Mammary epithelial cell (primary cell): ENCODE measurements around the gene ERBB4.

Source experiments
- CTCF ChIP-seq, 2 donors: IDR thresholded peaks in 1 of 2; conservative IDR thresholded peaks in 1 of 2; 2 replicates each; pipeline ENCODE4 v1.5.1; 2011 to 2012; ENCODE audit warnings: inconsistent platforms in 2 of 2, low read length in 2 of 2, mild to moderate bottlenecking in 2 of 2, control low read depth in 1 of 2, low read depth in 1 of 2; ENCODE audit not compliant: insufficient read depth in 1 of 2; ENCODE audit errors: extremely low read depth in 1 of 2
- EZH2 ChIP-seq: IDR thresholded peaks from 2 replicates; pipeline ENCODE4 v1.6.1; 2012; ENCODE audit warnings: low read length, inconsistent platforms, borderline replicate concordance

GRCh38 chr2:212314680-212315079, 223.9 kb downstream of the ERBB4 start:
- TF ChIP-seq CTCF (conservative IDR thresholded peaks at IDR 0.05 in 1 of 2, IDR thresholded peaks at IDR 0.05 in 1 of 2; ENCODE audit: extremely low read depth in 1 of 2, insufficient read depth in 1 of 2, low read depth in 1 of 2, low read length in 2 of 2) (no peak), EZH2 (no peak)
